ENCODE results near the gene IL22RA1.

Gene IL22RA1

GRCh38 chr1:24138476-24139221 is 4.3 kb downstream of the IL22RA1 start:
- no peak for TF ChIP-seq CTCF (IDR thresholded peaks at IDR 0.05; ENCODE audit: insufficient read depth, low read depth, low read length, missing control alignments)
- no peak for DNase-seq (ENCODE audit: low read depth)
- no peak overlapping the region for H3K4me3 ChIP-seq (ENCODE audit: low read length)

- DNase-seq (ENCODE audit: low read depth): no peak
- no peak overlapping the region for H3K4me3 ChIP-seq (ENCODE audit: low read length)
- TF ChIP-seq CTCF (IDR thresholded peaks at IDR 0.05; ENCODE audit: insufficient read depth, low read depth, low read length, missing control alignments): no peak
These were observed 5.9 kb downstream of the IL22RA1 start for GRCh38 chr1:24136956-24137539.

- no peak for TF ChIP-seq CTCF (IDR thresholded peaks at IDR 0.05; ENCODE audit: insufficient read depth, low read depth, low read length, missing control alignments)
- no peak overlapping the region for H3K4me3 ChIP-seq (ENCODE audit: low read length)
- DNase-seq (ENCODE audit: low read depth): no peak
These were observed 8.6 kb downstream of the IL22RA1 start for GRCh38 chr1:24134376-24134775.

- TF ChIP-seq CTCF (IDR thresholded peaks at IDR 0.05; ENCODE audit: insufficient read depth, low read depth, low read length, missing control alignments): no peak
- no peak for DNase-seq (ENCODE audit: low read depth)
- no peak overlapping the region for H3K4me3 ChIP-seq (ENCODE audit: low read length)
These were observed 9.1 kb downstream of the IL22RA1 start for GRCh38 chr1:24133819-24134218.

- no peak for TF ChIP-seq CTCF (IDR thresholded peaks at IDR 0.05; ENCODE audit: insufficient read depth, low read depth, low read length, missing control alignments)
- no peak for DNase-seq (ENCODE audit: low read depth)
These were observed 12.6 kb downstream of the IL22RA1 start for GRCh38 chr1:24130385-24130784.

GRCh38 chr1:24127801-24128363 is 15.1 kb downstream of the IL22RA1 start:
- DNase-seq (ENCODE audit: low read depth): no peak
- no peak for TF ChIP-seq CTCF (IDR thresholded peaks at IDR 0.05; ENCODE audit: insufficient read depth, low read depth, low read length, missing control alignments)

More at GRCh38 chr1:24130385-24130784, 12.6 kb downstream of the IL22RA1 start:
- no peak overlapping the region for H3K4me3 ChIP-seq (ENCODE audit: low read length)

More at GRCh38 chr1:24127801-24128363, 15.1 kb downstream of the IL22RA1 start:
- no peak overlapping the region for H3K4me3 ChIP-seq (ENCODE audit: low read length)
